Stomach (tissue), 4 donors: ENCODE results near the gene TNFSF8.

Source experiments
- CTCF ChIP-seq, 7 experiments: fragments of 450-650 bp in 4 of 7; fragments of 200-600 bp in 3 of 7; sonication (generic) in 3 of 7; IDR thresholded peaks; one replicate each; pipeline ENCODE4 v1.5.1; 2016 to 2019; ENCODE audit warnings: antibody characterized with exemption in 7 of 7, control low read depth in 2 of 7, mild to moderate bottlenecking in 1 of 7
- EP300 ChIP-seq: sonication (generic); formaldehyde crosslinking; IDR thresholded peaks from one replicate; pipeline ENCODE4 v1.6.1; 2017; ENCODE audit warnings: antibody characterized with exemption
- POLR2A ChIP-seq, 4 donors: fragments of 450-650 bp; IDR thresholded peaks; one replicate each; pipeline ENCODE4 v1.6.1; 2016; ENCODE audit warnings: antibody characterized with exemption in 4 of 4, control low read depth in 2 of 4, mild to moderate bottlenecking in 1 of 4, moderate library complexity in 1 of 4

- TF ChIP-seq CTCF (IDR thresholded peaks at IDR 0.05) (no peak), POLR2A (IDR thresholded peaks at IDR 0.05) (no peak), EP300 (no peak)
Observed at GRCh38 chr9:114930056-114930812, at the start of gene TNFSF8.
